K562 (cell line): ENCODE data around the gene PREX1. TPM values are rescaled to one million over a fixed set of nuclear protein-coding genes. Genes with fewer than 3 reads are reported as not detected.

ENCODE experiments used
- ATAC-seq: fragments of 200-7000 bp; cut with Tn5 transposase; 3 replicates; pipeline ENCODE4 v1.9.1; 2020; ENCODE audit warnings: moderate library complexity
- BruUV-seq: library from RNA; stranded (reverse); fragments of 400-500 nt; replicated peaks from 2 replicates; lab custom pipeline; 2021; lab: Mats Ljungman, UMichigan
- CTCF ChIA-PET: fragments of 300-600 bp; formaldehyde crosslinking; extraction: SDS; loops from one replicate; lab custom pipeline; 2021; ENCODE audit warnings: low intra/inter-chr PET ratio; lab: Yijun Ruan, JAX
- POLR2A ChIA-PET: fragments of 300-600, 350-650 bp; sonication (Branson Sonifier 250); formaldehyde crosslinking; extraction: SDS; loops from one replicate; lab custom pipeline; 2021; ENCODE audit warnings: antibody characterized with exemption, inconsistent platforms; lab: Yijun Ruan, JAX
- DNase-seq, 4 experiments: peaks; one replicate each; pipeline versions ENCODE4 v3.0.0 to v3.0.0-alpha.2; 2011 to 2018; ENCODE audit warnings: low spot score in 3 of 4, mixed read lengths in 3 of 4; ENCODE audit errors: extremely low read depth in 1 of 4
- FAIRE-seq: peaks from 2 replicates; lab custom pipeline; 2011; peaks lifted over from hg19 to GRCh38; lab: Jason Lieb, UNC
- H2AFZ ChIP-seq: 2 replicates; pipeline ENCODE4 v1.6.0; 2011; ENCODE audit warnings: low read depth, low read length, control low read depth, inconsistent platforms
- H3K27ac ChIP-seq: fragments of 200-600 bp; 3 replicates; pipeline ENCODE4 v1.8.0; 2011; ENCODE audit warnings: low read depth, mild to moderate bottlenecking, control low read depth, inconsistent platforms, low read length, moderate library complexity, mixed read lengths; ENCODE audit errors: extremely low read depth
- H3K27me3 ChIP-seq, 2 experiments: fragments of 300-600 bp in 1 of 2; 2 replicates in 1 of 2; 3 replicates in 1 of 2; pipeline versions ENCODE4 v1.6.0 to v1.8.0; 2011; ENCODE audit warnings: inconsistent platforms in 2 of 2, low read length in 2 of 2, mild to moderate bottlenecking in 1 of 2, mixed read lengths in 1 of 2, moderate library complexity in 1 of 2; ENCODE audit not compliant: control insufficient read depth in 2 of 2, insufficient read depth in 2 of 2
- H3K36me3 ChIP-seq: fragments of 300-600 bp; 3 replicates; pipeline ENCODE4 v1.8.0; 2011; ENCODE audit warnings: mild to moderate bottlenecking, low read length, inconsistent platforms; ENCODE audit not compliant: control insufficient read depth, insufficient read depth
- H3K4me1 ChIP-seq, 2 experiments: fragments of 200-600 bp in 1 of 2; replicated peaks in 1 of 2; 2 replicates in 1 of 2; 3 replicates in 1 of 2; pipeline versions ENCODE4 v1.5.1 to v1.8.0; 2011; ENCODE audit warnings: inconsistent platforms in 2 of 2, low read length in 2 of 2, mild to moderate bottlenecking in 1 of 2, mixed read lengths in 1 of 2, moderate library complexity in 1 of 2; ENCODE audit not compliant: control insufficient read depth in 2 of 2, insufficient read depth in 2 of 2
- H3K4me2 ChIP-seq: 2 replicates; pipeline ENCODE4 v1.6.1; 2011; ENCODE audit warnings: low read length, control low read depth, inconsistent platforms, mixed read lengths; ENCODE audit not compliant: insufficient read depth
- H3K4me3 ChIP-seq: fragments of 200-600 bp; sonication (generic), shearing (Covaris generic); 2 replicates; pipeline ENCODE4 v1.5.1; 2016; ENCODE audit warnings: control low read depth, inconsistent platforms
- H3K79me2 ChIP-seq: fragments of 200-600 bp; 3 replicates; pipeline ENCODE4 v1.8.0; 2011; ENCODE audit warnings: low read length, inconsistent platforms; ENCODE audit not compliant: control insufficient read depth, insufficient read depth
- H3K9ac ChIP-seq, 2 experiments: 2 replicates each; pipeline versions ENCODE4 v1.6.0 to v1.6.1; 2011; ENCODE audit warnings: low read depth in 2 of 2, low read length in 2 of 2, control low read depth in 1 of 2, inconsistent platforms in 1 of 2, mild to moderate bottlenecking in 1 of 2, mixed read lengths in 1 of 2; ENCODE audit not compliant: insufficient read depth in 1 of 2
- H3K9me1 ChIP-seq: one replicate; pipeline ENCODE4 v1.6.0; 2011; ENCODE audit warnings: inconsistent platforms, mild to moderate bottlenecking, low read length, moderate library complexity; ENCODE audit not compliant: control insufficient read depth, insufficient read depth
- H3K9me3 ChIP-seq: replicated peaks from 2 replicates; pipeline ENCODE4 v1.5.1; 2011; ENCODE audit warnings: low read depth, low read length, inconsistent platforms; ENCODE audit not compliant: control insufficient read depth, insufficient read depth
- H4K20me1 ChIP-seq: replicated peaks from 2 replicates; pipeline ENCODE4 v1.6.1; 2011; ENCODE audit warnings: low read length, inconsistent platforms, mixed read lengths; ENCODE audit not compliant: control insufficient read depth, insufficient read depth
- CBX3 ChIP-seq, 2 experiments: IDR thresholded peaks; 1 replicate in 1 of 2; 2 replicates in 1 of 2; pipeline ENCODE4 v1.6.1; 2012; ENCODE audit warnings: inconsistent platforms in 2 of 2, low read length in 2 of 2, borderline replicate concordance in 1 of 2, control low read depth in 1 of 2
- NFE2 ChIP-seq: IDR thresholded peaks from 2 replicates; pipeline ENCODE4 v1.6.1; 2014; ENCODE audit warnings: antibody characterized with exemption, low read depth
- NR1H2 ChIP-seq: sonication (generic); formaldehyde crosslinking; IDR thresholded peaks from 2 replicates; pipeline ENCODE4 v1.4.0; 2020; ENCODE audit warnings: mild to moderate bottlenecking, missing genetic modification reagents
- NR2F6 ChIP-seq: fragments of 450-650 bp; formaldehyde crosslinking; IDR thresholded peaks from 2 replicates; pipeline ENCODE4 v1.4.0; 2020; ENCODE audit warnings: mild to moderate bottlenecking
- RERE ChIP-seq: sonication (generic); formaldehyde crosslinking; IDR thresholded peaks from 2 replicates; pipeline ENCODE4 v1.8.0; 2023; ENCODE audit warnings: missing genetic modification reagents, mild to moderate bottlenecking, borderline replicate concordance
- ZBTB40 ChIP-seq, 2 experiments: fragments of 450-650 bp in 1 of 2; sonication (generic) in 1 of 2; formaldehyde crosslinking in 1 of 2; IDR thresholded peaks; 2 replicates each; pipeline versions ENCODE4 v1.7.1 to v1.9.0; 2016 to 2022; ENCODE audit warnings: inconsistent platforms in 1 of 2, mild to moderate bottlenecking in 1 of 2, missing genetic modification reagents in 1 of 2
- WGBS: fragments of 100-300 bp; shearing (Covaris generic); methylation state at CpG from one replicate; pipeline ENCODE4 v1.1.6; 2016; ENCODE audit warnings: low coverage, mixed read lengths; ENCODE audit not compliant: insufficient coverage; ENCODE audit errors: missing lambda C conversion rate; 5-methylcytosine and 5-hydroxymethylcytosine counted together
- in situ Hi-C: fragments of 300-500 bp; cut with MboI; formaldehyde crosslinking; loops from 4 replicates; pipeline ENCODE4 v1.15.0; 2018; ENCODE audit warnings: inconsistent platforms, mixed read lengths
- intact Hi-C: fragments of 100-400 bp; cut with micrococcal nuclease; formaldehyde crosslinking; loops from 2 replicates; pipeline ENCODE4 v1.14.2; 2022
- polyA plus RNA-seq, 8 experiments: library from polyadenylated mRNA; depleted of rRNA in 4 of 8; stranded (reverse) in 5 of 8; unstranded in 3 of 8; fragments of >200 nt; fragmentation: Nextera tagmentation in 2 of 8; fragmentation: Illumina TruSeq in 1 of 8; extraction: Ambion mirVana in 2 of 8; extraction: Trizol in 1 of 8; gene quantifications; 2 replicates each; pipeline versions ENCODE4 v1.2.1 to v1.2.3, GENCODE V29; 2011 to 2014; ENCODE audit warnings: inconsistent platforms in 1 of 8, missing spikeins in 1 of 8
- total RNA-seq, 7 experiments: library from RNA; depleted of rRNA in 6 of 7; stranded (reverse); fragments of >200 nt in 6 of 7; fragmentation: Illumina TruSeq in 2 of 7; extraction: Trizol in 2 of 7; gene quantifications; 2 replicates each; pipeline versions ENCODE4 v1.2.1 to v1.2.3, GENCODE V29; 2011 to 2021; ENCODE audit warnings: low replicate concordance in 1 of 7

The PREX1 gene
- total and polyA plus RNA-seq, 9 of the 15 experiments (the other 6 are each of a cell fraction or from before 2014, with no cell fraction given) = 0.37 to 10.4 (median 4.8) TPM

GRCh38 chr20:48604936-48605335 lies 222.9 kb downstream of the PREX1 start:
- H3K27me3 ChIP-seq = peaks cover 8 to 59% of the 10 kb centered on the region in 2 experiments; a peak in 4 of 5 replicates
- H3K79me2 ChIP-seq = no peaks in the 10 kb centered on the region
- no peak for FAIRE-seq
- intact Hi-C loops (no loop called here), in situ Hi-C loops (no loop called here)
- ATAC-seq = no peak
- no peaks in the 10 kb centered on the region for H3K9me1 ChIP-seq
- no peak overlapping the region for H3K4me3 ChIP-seq
- H3K4me1 ChIP-seq = no peaks in the 10 kb centered on the region
- BruUV-seq = no TSS peak
- WGBS = 0% methylated on average over 5 of the region's 7 CpGs
- no peak overlapping the region for H3K4me2 ChIP-seq
- no peaks in the 10 kb centered on the region for H3K36me3 ChIP-seq
- ChIA-PET CTCF (no interaction called here), POLR2A (no interaction called here)
- no peaks in the 10 kb centered on the region; the same call in 1 of the 2 replicates for H4K20me1 ChIP-seq
- H2AFZ ChIP-seq = no peak overlapping the region
- no peak overlapping the region for H3K9ac ChIP-seq
- no peaks in the 10 kb centered on the region for H3K9me3 ChIP-seq
- DNase-seq = no peak
- H3K27ac ChIP-seq = no peak overlapping the region
- TF ChIP-seq NFE2 (no peak), ZBTB40 (IDR thresholded peaks at IDR 0.05) (no peak), ZBTB40 (CRISPR knock-in tag; IDR thresholded peaks at IDR 0.05) (no peak), RERE (CRISPR knock-in tag) (no peak), CBX3 (IDR thresholded peaks at IDR 0.05; ENCODE audit: borderline replicate concordance in 1 of 2, low read length in 2 of 2) (no peak), NR1H2 (no peak), NR2F6 (CRISPR knock-in tag) (no peak)
